NCI-H1417 (cell line): ENCODE data around the gene CIB4.

Experiments
- DNase-seq, 3 experiments: peaks; one replicate each; lab custom pipeline; 2025; lab: John Stamatoyannopoulos, UW

The CIB4 gene

DNA sequence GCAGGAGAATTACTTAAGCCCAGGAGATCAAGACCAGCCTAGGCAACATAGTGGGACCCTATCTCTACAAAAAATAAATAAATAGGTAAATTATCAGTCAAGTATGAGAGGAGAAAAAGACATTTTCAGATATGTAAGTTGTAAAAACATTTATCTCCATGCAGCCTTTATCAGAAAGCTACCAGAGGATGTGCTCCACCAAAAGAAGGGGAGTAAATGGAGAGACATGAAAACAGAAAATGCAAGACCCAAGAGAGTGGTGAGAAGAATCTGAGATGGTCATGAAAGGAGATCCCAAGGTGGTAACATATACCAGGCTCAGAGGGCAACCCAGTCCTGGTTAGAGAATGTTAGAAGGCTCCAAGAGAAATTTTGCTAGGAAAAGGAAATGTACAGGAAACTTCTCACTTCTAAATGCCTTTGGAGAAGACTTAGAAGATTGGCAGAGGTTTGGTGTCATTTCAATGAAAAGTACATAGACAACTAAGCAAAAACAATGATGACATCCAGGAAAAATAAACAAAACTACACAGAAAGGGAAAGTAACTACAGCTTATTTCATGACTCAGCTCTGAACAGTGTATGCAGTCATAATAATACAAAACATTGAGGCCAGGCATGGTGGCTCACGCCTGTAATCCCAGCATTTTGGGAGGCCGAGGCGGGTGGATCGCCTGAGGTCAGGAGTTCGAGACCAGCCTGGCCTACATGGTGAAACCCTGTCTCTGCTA is 19.5 kb downstream of the CIB4 start:
- no peak for DNase-seq

DNA sequence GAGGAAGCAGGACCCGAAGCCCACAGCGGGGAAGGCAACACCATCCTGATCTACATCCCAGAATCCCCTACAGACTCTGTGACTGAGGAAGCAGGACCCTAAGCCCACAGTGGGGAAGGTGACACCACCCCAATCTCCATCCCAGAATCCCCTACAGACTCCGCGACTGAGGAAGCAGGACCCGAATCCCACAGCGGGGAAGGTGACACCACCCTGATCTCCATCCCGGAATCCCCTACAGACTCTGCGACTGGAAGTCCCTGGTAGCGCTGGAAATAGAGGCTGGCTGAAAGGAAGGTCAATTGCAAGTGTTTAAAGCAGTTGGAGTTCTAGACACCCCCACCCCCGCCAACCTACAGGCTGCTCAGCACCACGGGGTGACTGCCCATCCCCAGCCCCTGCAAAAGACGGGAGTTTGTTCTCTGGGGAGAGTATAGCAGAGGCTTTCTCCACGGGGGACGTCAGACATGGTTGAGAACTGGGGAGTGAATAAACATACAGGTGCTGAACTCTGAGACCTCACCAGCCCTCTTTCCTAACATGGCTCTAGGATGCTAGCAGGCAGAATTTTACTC is 21.0 kb downstream of the CIB4 start:
- no peak for DNase-seq

DNA sequence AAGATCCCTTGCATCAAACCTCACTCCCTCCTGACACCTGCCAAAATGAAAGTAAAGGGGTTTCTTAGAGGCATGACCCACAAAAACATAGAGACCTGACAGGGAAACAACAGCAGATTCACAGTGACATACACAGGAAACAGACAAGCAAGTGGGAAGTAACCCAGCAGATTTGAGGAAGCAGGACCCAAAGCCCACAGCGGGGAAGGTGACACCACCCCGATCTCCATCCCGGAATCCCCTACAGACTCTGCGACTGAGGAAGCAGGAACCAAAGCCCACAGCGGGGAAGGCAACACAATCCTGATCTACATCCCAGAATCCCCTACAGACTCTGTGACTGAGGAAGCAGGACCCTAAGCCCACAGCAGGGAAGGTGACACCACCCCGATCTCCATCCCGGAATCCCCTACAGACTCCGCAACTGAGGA is 21.6 kb downstream of the CIB4 start:
- DNase-seq = no peak

DNA sequence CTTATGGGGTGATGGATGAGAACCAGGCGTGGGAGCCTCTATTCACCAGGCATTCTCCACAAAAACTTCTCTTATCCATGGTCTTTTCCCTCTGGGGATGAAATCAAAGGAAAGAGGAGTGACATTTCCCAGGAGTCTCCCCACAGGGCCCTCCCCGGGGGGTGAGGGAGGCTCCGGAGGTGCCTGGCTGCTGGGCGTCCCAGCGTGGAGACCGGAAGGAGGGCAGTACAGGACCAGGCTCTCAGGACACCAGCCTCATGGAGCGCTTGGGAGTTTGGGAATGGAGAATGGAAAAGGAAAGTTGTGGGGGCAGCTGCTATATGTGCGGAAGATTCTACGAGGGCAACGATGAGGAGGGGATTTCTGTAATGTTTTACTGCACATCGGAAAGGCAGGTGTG is 22.1 kb downstream of the CIB4 start:
- no peak for DNase-seq

DNA sequence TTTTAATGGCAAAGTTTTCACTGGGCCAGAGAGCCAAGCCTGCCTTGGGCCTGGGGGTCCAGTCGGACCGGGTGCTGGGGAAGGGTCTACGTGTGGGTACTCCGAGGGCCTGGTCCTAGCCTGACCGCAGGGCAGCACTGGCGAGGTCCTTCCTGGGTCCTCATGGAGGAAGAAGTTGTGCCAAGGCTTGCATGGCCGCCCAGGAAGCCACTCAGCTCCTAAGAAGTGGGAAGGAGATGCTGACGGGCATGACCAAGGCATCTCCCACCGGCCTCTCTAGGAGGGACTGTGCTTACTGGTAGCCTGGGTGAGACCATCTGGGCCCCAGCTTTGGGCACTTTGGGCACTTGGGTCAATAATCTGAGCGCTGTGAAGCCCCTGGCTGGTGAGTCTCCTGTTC is 22.6 kb downstream of the CIB4 start:
- no peak for DNase-seq

DNA sequence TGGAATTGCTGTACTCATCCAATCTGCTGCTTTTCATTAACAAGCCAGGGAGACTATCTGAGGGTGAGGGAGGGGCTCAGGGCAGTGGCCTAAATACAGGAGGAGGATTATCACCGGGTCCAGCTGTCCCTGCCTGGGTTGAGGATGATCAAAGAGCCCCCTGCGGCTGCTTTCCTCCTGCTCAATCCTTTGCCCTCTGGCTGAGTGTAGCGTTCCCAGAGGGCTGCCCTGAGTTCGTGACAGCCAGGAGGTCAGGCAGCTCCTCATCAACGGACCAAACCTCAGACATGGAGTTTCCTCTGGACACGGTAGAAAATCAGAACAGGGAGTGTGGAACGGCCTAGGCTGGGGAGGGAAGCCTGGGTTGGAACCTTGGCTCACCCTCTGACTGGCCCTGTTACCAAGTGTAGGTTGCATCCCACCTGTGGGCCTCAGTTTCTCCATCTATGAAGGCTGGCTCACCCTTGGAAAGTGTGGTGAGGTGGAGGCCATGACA is 23.5 kb downstream of the CIB4 start:
- no peak for DNase-seq

DNA sequence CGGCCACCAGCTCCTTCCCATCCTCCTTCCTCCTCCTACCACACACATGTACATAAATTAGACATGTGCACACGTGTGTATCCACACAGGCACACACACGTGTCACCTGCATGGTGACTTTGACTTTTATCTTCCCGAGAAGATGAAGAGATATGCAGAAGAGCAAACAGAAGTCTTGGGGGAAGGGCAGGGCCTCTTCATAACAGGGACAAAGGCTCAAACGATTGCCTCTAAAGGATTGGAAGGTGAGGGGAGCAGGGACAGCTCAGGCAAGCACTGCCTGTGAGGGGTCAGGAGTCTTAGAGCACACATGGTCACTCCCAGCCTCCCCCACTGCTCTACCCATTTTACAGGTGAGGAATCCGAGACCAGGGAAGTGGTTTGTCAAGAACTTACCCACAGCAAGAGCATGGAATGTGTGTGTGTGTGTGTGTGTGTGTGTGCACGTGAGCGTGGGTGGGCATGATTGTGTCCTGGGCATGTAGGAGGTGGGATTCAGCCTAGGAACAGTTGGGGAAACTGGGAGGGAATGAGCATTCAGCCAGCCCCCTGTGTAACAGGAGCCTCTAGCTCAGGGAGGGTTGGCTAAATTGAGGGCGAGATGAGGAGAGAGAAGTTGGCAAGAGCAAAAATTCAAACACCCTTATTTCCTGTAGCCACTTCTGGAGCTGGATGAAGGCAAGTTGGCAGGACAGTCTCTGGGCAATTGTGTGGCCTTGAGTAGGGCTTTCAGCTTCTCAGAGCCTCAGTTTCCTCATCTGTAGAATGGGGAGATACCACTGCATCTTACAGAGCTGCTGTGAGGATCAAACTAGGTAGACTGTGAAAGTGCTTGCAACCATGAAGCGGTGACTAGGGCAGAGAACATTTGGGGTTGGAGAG is 24.2 kb downstream of the CIB4 start:
- DNase-seq = no peak

DNA sequence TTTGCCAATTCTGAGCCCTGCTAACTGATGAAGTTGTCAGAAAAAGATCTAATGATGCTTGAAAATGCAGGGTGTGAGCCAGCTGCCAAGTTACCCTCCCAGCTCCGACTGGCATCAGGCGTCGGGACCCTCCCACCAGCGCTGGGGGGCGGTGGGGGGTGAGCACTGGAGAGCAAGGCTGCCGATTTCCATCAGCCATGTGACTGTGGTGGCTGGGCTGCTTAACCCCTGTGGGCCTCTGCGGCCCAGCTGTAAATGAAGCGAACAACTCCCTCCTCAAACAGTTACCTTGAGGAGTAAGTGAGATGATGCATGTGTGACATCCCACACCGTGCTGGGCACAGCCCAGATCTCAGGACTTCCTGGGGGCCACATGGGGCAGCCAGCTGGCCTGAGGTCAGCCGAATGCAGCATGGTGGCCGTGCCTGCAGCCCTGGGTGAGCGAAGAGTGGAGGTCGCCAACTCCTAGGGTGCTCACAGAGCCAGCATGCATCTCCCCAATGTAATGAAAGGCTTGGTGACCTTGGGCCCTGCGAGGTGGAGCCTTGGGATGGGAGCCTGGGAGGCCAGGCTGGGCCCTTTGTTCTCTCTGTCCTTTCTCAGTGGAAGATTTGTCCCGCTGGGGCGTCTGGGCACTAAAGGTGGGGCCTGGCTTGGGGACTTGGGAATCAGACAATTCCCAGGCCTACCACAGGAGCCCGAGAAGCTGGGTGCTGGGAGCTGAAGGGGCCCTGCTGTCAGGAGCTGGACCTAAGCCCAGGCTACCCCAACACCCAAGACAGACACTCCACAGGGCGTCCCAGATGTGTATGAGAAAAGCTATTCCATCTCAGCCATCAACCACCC is 25.1 kb downstream of the CIB4 start:
- DNase-seq = no peak

DNA sequence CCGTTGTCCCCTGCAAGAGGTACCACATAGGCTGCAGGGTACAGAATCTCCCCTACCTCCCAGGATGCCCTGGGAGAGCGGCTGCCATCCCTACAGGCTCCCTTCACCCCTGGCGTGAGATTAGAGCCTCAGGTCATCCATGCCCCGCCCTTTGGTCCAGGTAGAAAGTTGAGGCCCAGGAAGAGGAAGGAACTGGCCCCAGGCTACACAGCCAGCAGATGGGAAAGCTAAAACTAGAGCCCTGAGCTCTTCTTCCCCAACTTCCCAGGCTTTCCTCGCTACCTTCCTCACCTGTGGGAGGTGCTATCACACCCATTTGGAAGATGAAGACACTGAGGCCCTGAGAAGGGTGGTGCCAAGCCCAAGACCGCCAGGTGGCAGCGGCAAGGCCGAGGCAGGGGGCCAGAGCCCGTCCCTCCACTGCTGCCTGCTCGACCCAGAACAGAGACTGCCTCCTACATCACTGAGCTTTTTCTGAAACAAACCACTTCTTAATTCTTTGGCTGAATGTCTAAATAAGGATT is 25.8 kb downstream of the CIB4 start:
- no peak for DNase-seq

DNA sequence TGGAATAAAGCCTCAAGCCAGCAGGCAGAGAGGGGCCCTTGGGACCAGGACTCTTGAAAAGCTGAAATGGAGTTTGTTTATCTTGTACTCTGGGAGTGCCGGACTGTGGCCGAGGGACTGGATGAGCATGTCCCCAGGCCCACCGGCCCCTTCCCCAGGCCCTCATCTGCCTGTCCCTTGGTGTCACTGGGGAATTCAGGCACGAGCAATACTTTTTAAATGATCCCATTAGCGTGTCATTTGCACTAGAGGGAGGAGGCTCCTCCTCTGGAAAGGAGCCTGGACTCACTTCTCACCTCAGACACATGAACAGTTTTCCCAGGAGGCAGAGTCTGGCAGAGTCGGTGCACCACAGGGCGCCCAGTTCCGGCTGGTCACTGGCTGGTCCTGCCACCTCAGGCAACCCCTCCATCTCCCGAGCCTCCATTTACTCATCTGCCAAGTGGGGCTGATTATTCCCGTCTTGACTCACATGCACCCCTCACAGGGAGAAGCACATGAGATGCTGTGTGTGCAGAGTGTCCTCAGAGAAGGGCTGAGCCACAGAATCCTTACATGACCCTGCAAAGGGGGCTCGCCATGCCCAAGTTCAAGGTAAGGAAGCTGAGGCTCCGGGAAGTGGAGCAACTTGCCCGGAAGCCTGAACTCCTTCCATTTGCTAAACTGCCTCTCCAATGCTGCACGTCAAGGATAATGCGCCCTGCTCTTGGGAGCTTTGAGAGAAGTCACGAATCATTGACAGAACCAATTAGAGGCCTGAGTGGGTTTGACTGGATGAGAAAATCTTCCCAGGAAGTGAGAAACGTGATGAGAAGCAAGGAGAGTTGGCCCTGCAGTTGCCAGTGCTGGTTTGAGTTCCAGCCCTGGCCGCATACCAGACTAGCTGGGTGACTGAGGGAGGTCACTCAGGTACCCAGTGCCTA is 26.7 kb downstream of the CIB4 start:
- DNase-seq = peak in 2 of 3 experiments; percentile 46 to 93

DNA sequence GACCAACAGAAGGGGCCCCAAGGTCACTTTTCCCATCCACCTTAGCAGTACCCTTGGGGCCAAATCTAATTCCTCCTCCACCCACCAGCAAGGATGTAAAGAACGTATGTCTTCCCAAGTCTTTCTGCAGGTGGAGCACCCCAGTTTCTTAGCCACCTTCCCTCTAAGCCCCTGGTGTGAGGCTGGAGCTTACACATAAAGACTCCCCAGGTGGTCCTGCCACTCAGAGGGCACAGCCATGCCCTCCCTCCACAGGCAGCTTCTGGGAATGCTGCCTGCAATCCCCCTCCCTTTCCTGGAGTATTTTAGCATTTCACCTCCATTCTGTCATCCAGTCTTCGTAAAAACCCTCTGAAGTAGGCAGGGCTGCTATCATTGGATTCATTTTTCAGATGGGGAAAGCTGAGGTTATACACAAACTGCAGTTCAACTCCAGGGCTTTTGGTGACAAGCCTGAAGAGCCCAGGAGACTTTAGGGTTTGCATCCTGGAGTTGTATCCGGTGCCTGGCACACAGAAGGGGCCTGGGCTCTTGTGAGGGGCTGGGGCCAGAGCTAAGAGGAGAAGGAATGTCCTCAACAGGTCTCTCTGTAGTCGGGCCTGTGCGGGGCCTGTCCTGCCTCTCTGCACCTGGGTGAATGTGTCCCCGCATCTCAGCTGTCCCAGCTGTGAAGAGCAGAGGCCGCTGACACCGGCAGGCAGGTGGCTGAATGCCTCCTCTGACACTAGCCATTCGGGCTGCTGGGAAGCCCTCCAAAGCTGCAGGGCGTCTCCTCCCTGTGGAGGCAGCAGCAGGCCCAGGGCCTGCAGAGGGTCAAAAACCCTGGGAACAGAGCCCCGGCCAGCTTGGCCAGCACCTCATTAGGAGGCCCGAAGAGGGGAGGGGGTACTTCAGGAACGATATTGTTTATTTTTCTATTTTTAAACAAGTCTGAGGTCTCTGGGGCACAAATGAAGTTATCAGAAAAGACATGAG is 27.6 kb downstream of the CIB4 start:
- DNase-seq = peak in 2 of 3 experiments; percentile 54 to 81

DNA sequence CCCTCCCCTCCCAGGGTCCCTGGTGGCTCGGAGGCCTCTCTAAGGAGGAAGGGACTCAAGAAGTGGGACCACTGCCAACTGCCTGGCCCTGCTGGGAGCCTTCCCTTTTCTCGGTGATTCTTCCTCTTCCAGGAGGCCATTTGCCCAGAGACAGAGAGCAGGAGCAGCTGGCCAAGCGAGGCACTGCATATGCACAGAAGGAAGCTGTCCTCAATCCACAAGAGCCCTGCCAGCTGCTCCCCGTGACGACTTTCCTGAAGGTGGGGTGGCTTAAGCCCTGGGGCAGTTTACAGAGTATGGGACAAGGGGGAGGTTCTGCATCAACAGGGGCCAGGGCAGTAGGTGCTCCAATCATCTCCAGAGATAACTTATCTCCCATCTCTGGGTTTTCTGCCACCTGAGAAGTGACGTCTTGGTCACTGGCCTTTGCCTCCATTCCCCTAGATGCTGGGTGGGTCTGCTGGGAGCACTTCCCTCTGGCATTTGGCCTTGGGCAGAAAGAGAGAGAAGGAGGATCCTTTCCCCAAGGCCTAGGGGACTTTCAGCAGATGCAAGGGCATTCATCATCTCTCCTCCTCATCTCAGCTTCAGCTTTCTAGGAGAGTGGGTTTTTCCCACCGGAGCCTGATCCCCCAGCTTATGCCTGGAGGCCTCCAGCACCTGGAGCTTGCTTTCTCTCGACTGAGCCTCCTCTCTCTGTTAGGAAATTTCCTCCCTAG is 28.5 kb downstream of the CIB4 start:
- DNase-seq = peak in 2 of 3 experiments; percentile 26 to 37

DNA sequence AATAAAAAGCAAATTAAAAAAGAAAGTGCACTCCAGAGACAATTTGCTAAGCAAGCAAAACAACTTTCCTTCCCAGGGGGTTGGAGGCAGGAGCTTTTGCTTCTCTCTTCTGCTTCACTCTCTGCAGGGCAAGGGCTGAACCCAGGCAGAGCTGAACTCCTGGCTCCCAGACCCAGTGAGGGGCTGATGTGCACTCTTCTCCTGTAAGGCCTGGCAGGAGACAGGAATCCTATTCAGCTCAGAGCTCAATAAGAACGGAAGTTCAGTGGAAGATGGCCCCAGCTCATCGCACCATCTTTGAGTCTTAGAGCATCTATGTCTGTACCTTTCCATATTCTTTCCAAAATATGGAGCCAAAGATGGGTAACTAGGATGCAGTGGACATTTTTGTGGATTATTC is 29.1 kb downstream of the CIB4 start:
- DNase-seq = no peak

DNA sequence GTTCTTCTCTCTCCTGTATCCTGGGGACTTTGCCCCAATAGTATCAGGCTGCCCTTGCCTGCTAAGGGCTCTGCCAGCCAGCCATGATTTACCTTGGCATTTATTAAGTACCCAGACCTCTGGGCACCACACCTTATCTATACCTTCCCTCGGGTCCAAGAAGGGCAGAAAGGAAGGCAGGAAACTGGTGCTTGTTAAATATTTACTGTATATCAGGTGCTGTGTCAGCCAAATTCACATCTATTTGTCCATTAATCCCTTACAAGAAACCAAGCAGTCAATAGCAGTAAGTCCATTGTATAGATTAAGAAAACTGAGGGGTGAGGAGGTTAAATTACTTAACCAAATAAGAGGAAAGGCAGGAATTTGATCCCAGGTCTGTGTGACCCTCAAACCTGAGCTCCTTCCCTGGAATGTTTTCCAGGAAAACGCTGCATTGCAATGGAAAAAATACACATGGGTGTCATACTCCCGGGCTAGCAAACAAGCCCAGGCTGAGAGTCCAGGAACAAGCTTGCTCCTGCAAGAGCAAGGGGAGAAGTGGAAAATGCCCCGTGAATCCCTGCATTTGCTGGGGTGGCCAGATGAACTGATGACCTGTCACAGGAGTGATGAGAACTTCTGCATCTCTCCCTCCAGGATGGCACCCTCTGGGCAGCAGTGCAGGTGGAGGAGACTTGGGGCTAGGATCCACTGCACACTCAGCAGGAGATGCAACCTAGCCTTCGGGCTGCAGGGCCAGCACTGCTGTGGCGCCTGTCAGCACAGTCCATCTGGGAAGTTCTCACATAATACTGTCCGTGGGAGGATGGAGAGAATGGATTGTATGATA is 30.4 kb downstream of the CIB4 start:
- no peak for DNase-seq

DNA sequence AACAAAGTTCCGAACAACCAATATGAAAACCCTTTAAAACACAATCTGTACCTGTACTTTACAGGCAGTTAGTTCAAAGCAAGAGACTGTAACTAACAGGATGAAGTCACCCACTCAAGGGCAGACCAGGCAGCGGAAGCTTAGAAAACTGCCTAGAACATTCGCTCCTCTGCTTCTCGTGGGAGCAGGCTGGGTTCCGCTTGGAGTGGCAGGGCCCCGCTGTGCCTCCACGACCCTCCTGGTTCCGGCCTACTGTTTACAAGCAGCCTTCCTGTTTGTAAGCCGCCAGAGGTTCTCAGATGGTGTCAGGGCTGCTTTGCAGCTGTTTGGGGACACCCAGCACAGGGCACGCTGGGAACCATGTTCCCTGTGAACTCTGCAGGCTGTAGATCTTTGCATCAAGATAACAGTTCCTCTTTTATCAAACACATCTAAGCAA is 31.3 kb downstream of the CIB4 start:
- no peak for DNase-seq

DNA sequence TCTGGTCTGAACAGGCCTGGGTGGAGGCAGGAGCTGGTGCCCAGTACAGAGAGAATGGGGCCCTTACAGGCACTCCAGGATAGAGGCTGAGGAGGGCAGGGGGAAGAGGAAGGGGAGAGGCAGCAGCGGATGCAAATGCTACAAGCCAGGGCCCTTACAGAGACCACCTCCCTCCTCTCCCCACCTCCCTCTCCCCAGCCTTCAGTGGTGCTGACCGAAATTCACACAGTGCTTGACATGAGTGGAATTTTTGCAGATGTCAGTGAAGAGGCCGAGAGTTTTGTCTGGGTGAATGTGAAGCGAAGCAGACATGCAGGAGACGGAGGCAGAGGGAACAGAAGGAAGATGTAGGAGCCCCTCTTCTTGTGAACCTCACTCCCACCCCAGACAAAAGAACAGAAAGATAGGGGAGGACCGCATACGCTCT is 31.9 kb downstream of the CIB4 start:
- DNase-seq = no peak

DNA sequence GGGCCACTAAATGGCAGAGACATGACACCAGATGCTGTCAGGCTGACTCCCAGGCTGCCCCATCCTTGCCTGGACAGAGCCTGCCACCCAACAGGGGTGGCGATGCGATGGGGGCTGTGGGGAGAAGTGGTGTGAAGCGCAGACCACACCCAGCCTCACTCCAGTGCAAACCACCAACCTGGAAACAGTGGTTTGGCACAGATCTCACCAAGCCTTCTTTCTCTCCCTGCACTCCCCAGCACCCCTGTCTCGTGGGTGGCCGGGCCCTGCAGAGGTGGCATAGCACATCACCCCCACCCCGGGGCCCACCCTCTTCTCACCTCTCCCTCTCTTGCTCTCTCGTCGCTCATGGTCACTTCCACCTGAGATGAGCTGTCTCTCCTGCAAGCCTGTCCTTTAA is 32.6 kb downstream of the CIB4 start:
- no peak for DNase-seq

DNA sequence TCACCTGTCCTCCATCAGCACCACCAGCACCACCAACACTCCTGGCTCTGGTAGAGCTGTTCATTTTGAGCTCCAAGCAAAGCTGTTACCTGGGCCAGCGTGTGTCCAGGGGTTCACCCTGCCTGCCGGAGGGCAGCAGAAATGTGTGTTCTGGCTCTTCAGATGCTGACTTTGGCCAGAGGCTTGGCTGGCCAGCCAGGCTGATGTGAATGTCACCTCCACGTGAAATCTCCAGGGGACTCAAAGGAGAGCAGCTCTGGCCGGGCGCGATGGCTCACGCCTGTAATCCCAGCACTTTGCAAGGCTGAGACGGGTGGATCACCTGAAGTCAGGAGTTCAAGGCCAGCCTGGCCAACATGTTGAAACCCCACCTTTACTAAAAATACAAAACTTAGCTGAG is 33.5 kb downstream of the CIB4 start:
- no peak for DNase-seq
